GM10266 (cell line): Measurements from ENCODE around the gene ATP6V1G3.
"Not testable (repeated sequence)": the region's sequence is repeated elsewhere in the genome, so short reads cannot be mapped to it uniquely, and the experiment has no call there.

Experiments used
- DNase-seq: peaks from one replicate; pipeline ENCODE4 v3.0.0; 2012; ENCODE audit errors: extremely low spot score
- TF ChIP-seq, protein P1 (sequence below): IDR thresholded peaks from 2 replicates; pipeline ENCODE4 v1.5.1; 2012; ENCODE audit warnings: mild to moderate bottlenecking, low read depth; ENCODE audit not compliant: control insufficient read depth, insufficient read depth; ENCODE audit errors: missing control alignments

The ATP6V1G3 gene

DNA sequence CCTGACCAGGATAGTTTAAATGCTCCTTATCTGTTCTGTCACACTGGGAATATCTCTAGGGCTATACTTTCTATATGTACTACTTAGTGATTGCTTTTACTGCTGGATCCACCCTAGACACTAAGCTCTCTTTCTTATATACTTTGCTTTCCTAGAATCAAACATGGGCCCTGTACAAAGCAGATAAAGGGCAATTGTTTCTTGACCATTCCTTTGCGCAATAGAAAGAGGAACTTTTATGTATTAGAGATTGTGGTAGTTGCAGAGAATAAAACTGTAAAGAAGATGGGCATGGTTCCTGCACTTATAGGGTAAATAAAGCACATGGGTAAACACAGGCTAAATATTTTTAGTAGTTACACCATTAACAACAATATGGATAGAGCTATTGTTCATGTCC lies 58.8 kb downstream of the ATP6V1G3 start:
- no peak for DNase-seq
- TF ChIP-seq, protein P1, sequence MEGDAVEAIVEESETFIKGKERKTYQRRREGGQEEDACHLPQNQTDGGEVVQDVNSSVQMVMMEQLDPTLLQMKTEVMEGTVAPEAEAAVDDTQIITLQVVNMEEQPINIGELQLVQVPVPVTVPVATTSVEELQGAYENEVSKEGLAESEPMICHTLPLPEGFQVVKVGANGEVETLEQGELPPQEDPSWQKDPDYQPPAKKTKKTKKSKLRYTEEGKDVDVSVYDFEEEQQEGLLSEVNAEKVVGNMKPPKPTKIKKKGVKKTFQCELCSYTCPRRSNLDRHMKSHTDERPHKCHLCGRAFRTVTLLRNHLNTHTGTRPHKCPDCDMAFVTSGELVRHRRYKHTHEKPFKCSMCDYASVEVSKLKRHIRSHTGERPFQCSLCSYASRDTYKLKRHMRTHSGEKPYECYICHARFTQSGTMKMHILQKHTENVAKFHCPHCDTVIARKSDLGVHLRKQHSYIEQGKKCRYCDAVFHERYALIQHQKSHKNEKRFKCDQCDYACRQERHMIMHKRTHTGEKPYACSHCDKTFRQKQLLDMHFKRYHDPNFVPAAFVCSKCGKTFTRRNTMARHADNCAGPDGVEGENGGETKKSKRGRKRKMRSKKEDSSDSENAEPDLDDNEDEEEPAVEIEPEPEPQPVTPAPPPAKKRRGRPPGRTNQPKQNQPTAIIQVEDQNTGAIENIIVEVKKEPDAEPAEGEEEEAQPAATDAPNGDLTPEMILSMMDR: no peak

DNA sequence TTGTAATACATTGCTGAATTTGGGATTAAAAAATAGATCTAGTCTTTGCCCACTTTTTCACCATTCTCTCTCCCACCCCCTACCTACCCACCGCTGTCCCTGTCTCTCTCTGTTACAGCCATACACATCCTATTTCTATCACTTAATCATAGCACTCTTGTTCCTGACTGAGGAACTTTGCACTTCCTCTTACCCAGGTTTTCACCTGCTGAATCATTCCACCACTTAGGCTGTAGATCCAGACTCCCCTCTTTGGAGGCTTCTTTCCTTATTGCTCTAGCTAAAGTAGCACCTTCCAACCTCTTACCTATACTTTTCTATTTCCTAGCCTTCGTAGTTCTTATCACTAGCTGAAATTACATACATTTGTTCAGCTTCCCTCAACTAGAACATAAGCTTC lies 59.6 kb downstream of the ATP6V1G3 start:
- DNase-seq: no peak

DNA sequence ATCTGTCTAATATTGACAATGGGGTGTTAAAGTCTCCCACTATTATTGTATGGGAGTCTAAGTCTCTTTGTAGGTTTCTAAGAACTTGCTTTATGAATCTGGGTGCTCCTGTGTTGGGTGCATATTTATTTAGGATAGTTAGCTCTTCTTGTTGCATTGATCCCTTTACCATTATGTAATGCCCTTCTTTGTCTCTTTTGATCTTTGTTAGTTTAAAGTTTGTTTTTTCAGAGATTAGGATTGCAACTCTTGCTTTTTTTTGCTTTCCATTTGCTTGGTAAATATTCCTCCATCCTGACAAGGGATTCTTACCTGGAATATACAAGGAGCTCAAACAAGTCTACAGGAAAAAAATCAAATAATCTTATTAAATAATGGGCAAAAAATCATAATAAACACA lies 63.1 kb downstream of the ATP6V1G3 start:
- DNase-seq: not testable (repeated sequence)

More for the DNA sequence above, 59.6 kb downstream of the ATP6V1G3 start:
- TF ChIP-seq, protein P1: no peak
